OCI-LY1 (cell line): ENCODE measurements around the gene RALY.

Experiments used
- H2AFZ ChIP-seq: fragments of 200-600 bp; sonication (generic), shearing (Covaris generic); 2 replicates; pipeline ENCODE4 v1.6.0; 2014; ENCODE audit warnings: antibody characterized with exemption, mild to moderate bottlenecking, low read length
- H3F3A ChIP-seq: fragments of 200-600 bp; sonication (generic), shearing (Covaris generic); 2 replicates; pipeline ENCODE4 v1.6.0; 2014; ENCODE audit warnings: mild to moderate bottlenecking, antibody characterized with exemption, low read length, moderate library complexity; ENCODE audit not compliant: insufficient read depth
- H3K27ac ChIP-seq: fragments of 200-600 bp; sonication (generic); 2 replicates; pipeline ENCODE4 v1.5.1; 2014; ENCODE audit warnings: low read length, mixed run types, mild to moderate bottlenecking, low read depth; ENCODE audit not compliant: poor library complexity, severe bottlenecking
- H3K27me3 ChIP-seq: fragments of 200-600 bp; sonication (generic); 2 replicates; pipeline ENCODE4 v1.6.0; 2014; ENCODE audit warnings: antibody characterized with exemption, mild to moderate bottlenecking, low read length, moderate library complexity; ENCODE audit not compliant: insufficient read depth
- H3K36me3 ChIP-seq: fragments of 200-600 bp; sonication (generic); 2 replicates; pipeline ENCODE4 v1.6.1; 2014; ENCODE audit warnings: mild to moderate bottlenecking, antibody characterized with exemption, low read length, moderate library complexity, mixed read lengths; ENCODE audit not compliant: insufficient read depth
- H3K4me1 ChIP-seq: fragments of 200-600 bp; sonication (generic); 2 replicates; pipeline ENCODE4 v1.5.1; 2014; ENCODE audit warnings: mild to moderate bottlenecking, low read length, moderate library complexity; ENCODE audit not compliant: insufficient read depth, severe bottlenecking
- H3K4me2 ChIP-seq: fragments of 200-600 bp; sonication (generic), shearing (Covaris generic); 2 replicates; pipeline ENCODE4 v1.6.1; 2014; ENCODE audit warnings: low read length
- H3K4me3 ChIP-seq: fragments of 200-600 bp; sonication (generic); 2 replicates; pipeline ENCODE4 v1.5.1; 2014; ENCODE audit warnings: low read length, low read depth, mild to moderate bottlenecking, mixed read lengths; ENCODE audit not compliant: poor library complexity, severe bottlenecking
- H3K79me2 ChIP-seq: fragments of 200-600 bp; shearing (Covaris generic); 2 replicates; pipeline ENCODE4 v1.6.1; 2016; ENCODE audit warnings: mixed run types, low read length, mixed read lengths; ENCODE audit not compliant: insufficient read depth
- H3K9ac ChIP-seq: fragments of 200-600 bp; sonication (generic), shearing (Covaris generic); 2 replicates; pipeline ENCODE4 v1.6.1; 2014; ENCODE audit warnings: mild to moderate bottlenecking, low read length, mixed read lengths
- H3K9me2 ChIP-seq: fragments of 200-600 bp; sonication (generic), shearing (Covaris generic); 2 replicates; pipeline ENCODE4 v1.6.1; 2014; ENCODE audit warnings: low read depth, mild to moderate bottlenecking, low read length, mixed read lengths
- H3K9me3 ChIP-seq: fragments of 200-600 bp; shearing (Covaris generic); 2 replicates; pipeline ENCODE4 v1.6.1; 2014; ENCODE audit warnings: low read length, mixed read lengths
- H4K20me1 ChIP-seq: fragments of 200-600 bp; sonication (generic), shearing (Covaris generic); 2 replicates; pipeline ENCODE4 v1.6.0; 2016; ENCODE audit warnings: mild to moderate bottlenecking, low read length; ENCODE audit not compliant: insufficient read depth
- CTCF ChIP-seq: fragments of 200-600 bp; sonication (generic), shearing (Covaris generic); IDR thresholded peaks from 2 replicates; pipeline ENCODE4 v1.5.1; 2017; ENCODE audit warnings: mild to moderate bottlenecking, antibody characterized with exemption, low read length, moderate library complexity, mixed read lengths
- EZH2 ChIP-seq: fragments of 200-600 bp; sonication (generic), shearing (Covaris generic); IDR thresholded peaks from 2 replicates; pipeline ENCODE4 v1.8.0; 2017; ENCODE audit warnings: borderline replicate concordance, mixed run types, mild to moderate bottlenecking, antibody characterized with exemption, low read length, moderate library complexity, mixed read lengths

The RALY gene

GRCh38 chr20:34096699-34097444, 103.2 kb downstream of the RALY start:
- Histone ChIP-seq H3K27ac (no peak overlapping the region), H3K4me1 (no peaks in the 10 kb centered on the region), H3K4me3 (no peak overlapping the region), H3K4me2 (no peak overlapping the region), H4K20me1 (no peaks in the 10 kb centered on the region), H3K9me3 (no peaks in the 10 kb centered on the region), H3K27me3 (no peaks in the 10 kb centered on the region), H3K9ac (no peak overlapping the region), H3K36me3 (peaks cover 100% of the 10 kb centered on the region), H2AFZ (no peak overlapping the region), H3K9me2 (no peaks in the 10 kb centered on the region), H3F3A (no peaks in the 10 kb centered on the region), H3K79me2 (no peaks in the 10 kb centered on the region)
- TF ChIP-seq EZH2 (no peak), CTCF (no peak)

GRCh38 chr20:34098570-34098969, 104.9 kb downstream of the RALY start:
- no peaks in the 10 kb centered on the region for H4K20me1 ChIP-seq
- H3K4me2 ChIP-seq, result no peak overlapping the region
- H3K9me3 ChIP-seq, result no peaks in the 10 kb centered on the region
- H3K79me2 ChIP-seq, result no peaks in the 10 kb centered on the region
- H3F3A ChIP-seq, result no peaks in the 10 kb centered on the region
- H3K36me3 ChIP-seq, result peaks cover 100% of the 10 kb centered on the region
- H2AFZ ChIP-seq, result no peak overlapping the region
- H3K4me3 ChIP-seq, result no peak overlapping the region
- H3K9me2 ChIP-seq, result no peaks in the 10 kb centered on the region
- H3K27ac ChIP-seq, result no peak overlapping the region
- TF ChIP-seq EZH2 (no peak), CTCF (no peak)
- no peaks in the 10 kb centered on the region for H3K4me1 ChIP-seq
- no peaks in the 10 kb centered on the region for H3K27me3 ChIP-seq
- H3K9ac ChIP-seq, result no peak overlapping the region

GRCh38 chr20:34099675-34100074, 106.0 kb downstream of the RALY start:
- no peak for TF ChIP-seq EZH2
- no peak for TF ChIP-seq CTCF
- Histone ChIP-seq H3K4me2 (no peak overlapping the region), H3K9ac (no peak overlapping the region), H3K9me2 (no peaks in the 10 kb centered on the region), H3K27me3 (no peaks in the 10 kb centered on the region), H2AFZ (no peak overlapping the region), H3K79me2 (no peaks in the 10 kb centered on the region), H3K4me3 (no peak overlapping the region), H3F3A (no peaks in the 10 kb centered on the region), H4K20me1 (no peaks in the 10 kb centered on the region), H3K9me3 (no peaks in the 10 kb centered on the region), H3K36me3 (peaks cover 100% of the 10 kb centered on the region), H3K4me1 (no peaks in the 10 kb centered on the region), H3K27ac (no peak overlapping the region)
